NCI-H2107 treated with DMSO at 0.1 percent for 48 hours (cell line): ENCODE results near the gene CAND2.
"Not testable (repeated sequence)": the region's sequence is repeated elsewhere in the genome, so short reads cannot be mapped to it uniquely, and the experiment has no call there.

Experiments
- DNase-seq: peaks from one replicate; lab custom pipeline; 2025; ENCODE audit not compliant: unreplicated experiment; lab: John Stamatoyannopoulos, UW

CAND2 gene

DNA sequence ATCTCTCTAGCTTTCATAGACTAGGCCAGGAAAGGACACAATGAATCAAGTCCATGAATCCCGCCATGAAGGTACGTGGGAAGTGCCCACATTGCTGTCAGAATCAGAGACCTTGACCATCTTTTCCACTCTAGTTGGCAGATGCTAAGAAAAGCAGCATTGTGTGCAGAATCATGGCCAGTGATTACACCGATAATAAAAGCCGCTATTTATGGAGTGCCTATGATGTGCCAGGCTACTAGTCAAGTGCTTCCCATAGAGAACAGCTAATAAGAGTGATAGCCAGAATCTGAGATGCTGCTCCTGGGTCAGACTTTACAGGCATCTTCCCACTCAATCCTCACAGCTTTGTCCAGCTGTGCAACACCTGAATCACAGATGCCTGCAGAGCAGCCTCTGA, 58.1 kb downstream of the CAND2 start:
- DNase-seq, result no peak

GRCh38 chr3:12856626-12857025, 60.1 kb downstream of the CAND2 start:
- DNase-seq, result no peak

- no peak for DNase-seq
Observed at GRCh38 chr3:12859840-12860239, 63.4 kb downstream of the CAND2 start.

- DNase-seq, result no peak
Observed at GRCh38 chr3:12861611-12862010, 65.1 kb downstream of the CAND2 start.

DNA sequence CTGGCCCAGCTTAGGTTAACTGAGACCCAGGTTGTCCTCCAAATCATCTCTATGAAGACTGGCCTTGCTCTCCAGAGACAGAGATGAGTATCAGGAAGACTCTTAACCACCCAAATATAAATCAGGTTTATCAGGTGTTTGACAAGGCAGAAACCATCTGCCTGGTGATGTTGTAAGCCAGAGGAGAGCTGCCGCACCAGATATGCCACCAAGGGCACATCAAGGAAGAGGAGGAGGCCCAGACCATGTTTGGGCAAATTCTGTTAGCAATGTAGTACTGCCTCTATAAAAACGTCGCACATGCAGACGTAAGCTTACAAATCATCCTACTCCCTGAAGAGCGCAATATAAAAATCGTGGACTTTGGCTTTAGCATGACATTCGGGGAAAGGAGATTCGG, 65.9 kb downstream of the CAND2 start:
- no peak for DNase-seq

- DNase-seq, result no peak
Observed at GRCh38 chr3:12865271-12865670, 68.8 kb downstream of the CAND2 start.

DNA sequence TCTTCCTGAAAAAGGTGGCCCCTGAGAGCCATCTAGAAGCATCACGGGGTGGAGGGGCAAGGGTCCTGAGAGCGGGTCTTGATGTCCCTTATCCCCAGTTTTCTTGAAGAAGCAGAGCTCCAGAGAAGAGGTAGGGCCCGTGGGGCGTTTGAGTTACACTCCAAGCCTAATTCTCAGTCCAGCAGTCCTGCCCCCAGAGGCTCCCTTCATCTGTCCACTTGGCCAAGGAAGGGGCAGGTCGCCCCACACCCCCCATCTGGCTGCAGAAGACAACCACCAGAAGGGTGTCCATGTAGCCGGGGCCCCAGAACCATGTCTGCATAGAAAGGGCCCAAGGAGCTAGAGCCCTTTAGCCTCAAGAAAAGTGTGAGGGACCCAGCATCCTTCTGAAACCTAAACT, 70.4 kb downstream of the CAND2 start:
- DNase-seq, result no peak

DNA sequence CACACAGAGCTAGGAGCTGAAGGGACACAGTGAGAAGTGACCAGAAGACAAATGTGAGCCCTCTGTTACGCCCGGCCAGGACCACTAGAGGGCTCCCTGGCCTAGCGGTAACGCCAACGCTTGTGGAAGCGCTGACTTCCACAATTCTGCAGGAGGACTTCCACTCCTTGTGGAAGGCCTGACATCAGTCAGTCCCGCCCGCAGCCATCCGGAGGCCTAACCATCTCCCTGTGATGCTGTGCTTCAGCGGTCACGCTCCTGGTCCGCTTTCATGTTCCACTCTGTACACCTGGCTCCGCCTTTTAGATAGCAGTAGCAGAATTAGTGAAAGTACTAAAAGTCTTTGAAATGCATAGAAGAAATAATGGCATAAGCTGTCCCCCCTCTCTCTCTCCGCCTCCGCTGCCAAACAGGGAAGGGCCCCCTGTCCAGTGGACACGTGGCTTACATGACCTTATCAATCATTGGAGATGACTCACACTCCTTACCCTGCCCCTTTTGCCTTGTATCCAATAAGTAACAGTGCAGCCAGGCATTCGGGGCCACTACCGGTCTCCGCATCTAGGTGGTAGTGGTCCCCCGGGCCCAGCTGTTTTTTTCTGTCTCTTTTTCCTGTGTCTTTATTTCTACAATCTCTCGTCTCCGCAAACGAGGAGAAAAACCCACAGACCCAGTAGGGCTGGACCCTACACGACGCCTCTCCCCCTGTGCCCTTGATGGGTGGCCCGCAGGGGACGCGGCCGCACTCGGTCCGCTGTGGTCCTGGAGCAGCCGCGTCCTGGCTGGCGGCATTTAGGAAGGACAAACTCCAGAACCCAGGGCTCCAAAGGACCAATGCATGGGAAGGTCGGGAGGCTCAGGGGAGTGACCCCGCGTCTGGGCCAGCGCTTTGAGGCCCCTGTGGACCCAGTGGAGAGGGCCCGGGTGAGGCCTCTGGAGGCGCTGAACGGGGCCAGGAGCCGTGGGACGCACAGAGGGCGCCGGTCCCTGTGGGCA, 71.9 kb downstream of the CAND2 start:
- DNase-seq, result peak; percentile 12

DNA sequence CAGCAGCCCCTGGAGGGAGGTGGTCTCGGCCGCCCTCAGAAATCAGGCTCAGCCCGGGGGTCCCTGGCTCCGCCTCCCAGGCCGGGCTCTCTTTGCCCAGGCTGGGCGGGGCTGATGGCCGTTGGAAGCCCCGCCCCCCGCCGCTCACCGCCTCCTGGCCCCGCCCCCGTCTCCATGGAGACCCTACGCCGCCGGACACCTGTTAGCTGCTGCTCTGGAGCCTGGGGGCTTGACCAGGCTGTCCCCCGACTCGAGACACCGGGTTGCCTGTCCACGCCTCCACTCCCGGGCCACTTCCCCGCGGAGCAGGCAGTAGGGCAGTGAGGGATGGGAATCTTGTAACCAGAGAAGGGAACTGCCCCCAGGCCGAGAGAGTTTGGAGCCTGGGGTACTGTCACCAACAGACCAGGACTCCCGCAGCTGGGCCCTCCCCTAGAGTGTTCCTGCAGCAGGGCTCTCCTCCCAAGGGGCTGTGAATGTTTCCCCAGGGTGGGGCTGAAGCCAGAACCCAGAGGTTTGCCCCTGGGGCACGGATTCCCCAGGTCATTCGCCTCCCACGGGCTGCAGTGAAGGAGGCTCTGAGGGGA, 72.6 kb downstream of the CAND2 start:
- DNase-seq, result no peak

- no peak for DNase-seq
Observed at GRCh38 chr3:12870942-12871341, 74.5 kb downstream of the CAND2 start.

- peak; percentile 11 for DNase-seq
Observed at GRCh38 chr3:12871404-12871983, 75.0 kb downstream of the CAND2 start.

DNA sequence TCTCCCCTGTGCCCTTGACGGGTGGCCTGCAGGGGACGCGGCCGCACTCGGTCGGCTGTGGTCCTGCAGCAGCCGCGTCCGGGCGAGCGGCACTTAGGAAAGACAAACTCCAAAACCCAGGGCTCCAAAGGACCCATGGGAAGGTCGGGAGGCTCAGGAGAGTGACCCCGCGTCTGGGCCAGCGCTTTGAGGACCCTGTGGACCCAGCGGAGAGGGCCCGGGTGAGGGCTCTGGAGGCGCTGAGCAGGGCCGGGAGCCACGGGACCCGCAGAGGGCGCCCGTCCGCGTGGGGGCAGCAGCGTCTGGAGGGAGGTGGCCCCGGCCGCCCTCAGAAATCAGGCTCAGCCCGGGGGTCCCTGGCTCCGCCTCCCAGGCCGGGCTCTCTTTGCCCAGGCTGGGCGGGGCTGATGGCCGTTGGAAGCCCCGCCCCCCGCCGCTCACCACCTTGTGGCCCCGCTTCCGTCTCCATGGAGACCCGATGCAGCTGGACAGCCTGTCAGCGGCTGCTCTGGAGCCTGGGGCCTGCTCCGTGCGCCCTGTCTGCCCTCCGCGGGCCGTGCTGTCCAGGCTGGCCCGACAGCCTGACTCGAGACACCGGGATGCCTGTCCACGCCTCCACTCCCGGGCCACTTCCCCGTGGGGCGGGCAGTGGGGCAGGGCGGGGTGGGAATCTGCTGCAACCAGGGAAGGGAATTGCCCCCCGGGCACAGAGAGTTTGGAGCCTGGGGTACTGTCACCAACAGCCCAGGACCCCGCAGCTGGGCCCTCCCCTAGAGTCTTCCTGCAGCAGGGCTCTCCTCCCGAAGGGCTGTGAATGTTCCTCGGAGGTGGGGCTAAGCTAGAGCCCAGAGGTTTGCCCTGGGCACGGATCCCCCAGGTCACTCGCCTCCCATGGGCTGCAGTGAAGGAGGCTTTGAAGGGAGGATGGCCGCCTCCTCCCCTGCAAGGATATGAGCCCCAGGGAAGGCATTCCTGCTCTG, 79.7 kb downstream of the CAND2 start:
- DNase-seq, result no peak

DNA sequence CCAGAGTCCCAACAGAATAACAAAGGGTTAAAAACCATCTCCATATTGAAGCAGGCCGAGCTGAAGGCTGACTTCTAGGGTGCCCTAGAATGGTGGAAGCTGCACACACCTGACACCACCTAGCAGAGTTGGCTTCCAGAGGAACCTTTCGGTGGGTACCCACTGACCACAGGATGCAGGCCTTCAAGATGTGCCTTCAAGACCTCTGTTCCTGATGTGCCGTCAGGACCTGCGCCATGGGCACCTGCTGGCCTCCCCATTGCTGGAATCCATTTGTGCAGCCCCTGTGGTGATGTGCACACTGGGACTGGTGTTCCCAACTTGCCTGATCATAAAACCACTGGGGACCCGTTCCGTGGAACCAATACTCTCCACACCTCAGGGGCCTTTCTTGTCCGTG, 80.6 kb downstream of the CAND2 start:
- no peak for DNase-seq

DNA sequence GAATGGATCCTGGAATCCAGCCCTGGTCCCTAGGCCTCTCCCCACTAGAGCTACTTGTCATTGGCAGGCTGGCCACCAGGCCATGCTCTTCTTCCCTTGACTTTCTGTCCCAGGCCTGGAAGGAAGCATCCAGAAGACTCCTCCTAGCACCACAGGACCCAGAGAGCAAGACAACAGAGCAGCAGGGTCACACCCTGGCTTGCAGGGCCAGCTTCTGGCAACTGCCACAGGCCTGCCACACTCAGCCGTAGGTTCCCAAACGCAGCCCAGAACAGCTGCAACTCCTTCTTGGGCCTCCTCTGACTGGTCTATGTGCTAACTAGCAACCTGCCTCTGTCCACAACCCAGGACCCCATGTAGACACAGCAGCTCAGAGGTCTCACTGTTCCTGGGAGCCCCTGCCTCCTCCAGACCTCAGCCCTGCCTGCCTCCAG, 81.7 kb downstream of the CAND2 start:
- DNase-seq, result no peak

- DNase-seq, result not testable (repeated sequence)
Observed at GRCh38 chr3:12878758-12879157, 82.3 kb downstream of the CAND2 start.

- no peak for DNase-seq
Observed at GRCh38 chr3:12879191-12879815, 82.8 kb downstream of the CAND2 start.

GRCh38 chr3:12881858-12882257, 85.4 kb downstream of the CAND2 start:
- DNase-seq, result not testable (repeated sequence)

DNA sequence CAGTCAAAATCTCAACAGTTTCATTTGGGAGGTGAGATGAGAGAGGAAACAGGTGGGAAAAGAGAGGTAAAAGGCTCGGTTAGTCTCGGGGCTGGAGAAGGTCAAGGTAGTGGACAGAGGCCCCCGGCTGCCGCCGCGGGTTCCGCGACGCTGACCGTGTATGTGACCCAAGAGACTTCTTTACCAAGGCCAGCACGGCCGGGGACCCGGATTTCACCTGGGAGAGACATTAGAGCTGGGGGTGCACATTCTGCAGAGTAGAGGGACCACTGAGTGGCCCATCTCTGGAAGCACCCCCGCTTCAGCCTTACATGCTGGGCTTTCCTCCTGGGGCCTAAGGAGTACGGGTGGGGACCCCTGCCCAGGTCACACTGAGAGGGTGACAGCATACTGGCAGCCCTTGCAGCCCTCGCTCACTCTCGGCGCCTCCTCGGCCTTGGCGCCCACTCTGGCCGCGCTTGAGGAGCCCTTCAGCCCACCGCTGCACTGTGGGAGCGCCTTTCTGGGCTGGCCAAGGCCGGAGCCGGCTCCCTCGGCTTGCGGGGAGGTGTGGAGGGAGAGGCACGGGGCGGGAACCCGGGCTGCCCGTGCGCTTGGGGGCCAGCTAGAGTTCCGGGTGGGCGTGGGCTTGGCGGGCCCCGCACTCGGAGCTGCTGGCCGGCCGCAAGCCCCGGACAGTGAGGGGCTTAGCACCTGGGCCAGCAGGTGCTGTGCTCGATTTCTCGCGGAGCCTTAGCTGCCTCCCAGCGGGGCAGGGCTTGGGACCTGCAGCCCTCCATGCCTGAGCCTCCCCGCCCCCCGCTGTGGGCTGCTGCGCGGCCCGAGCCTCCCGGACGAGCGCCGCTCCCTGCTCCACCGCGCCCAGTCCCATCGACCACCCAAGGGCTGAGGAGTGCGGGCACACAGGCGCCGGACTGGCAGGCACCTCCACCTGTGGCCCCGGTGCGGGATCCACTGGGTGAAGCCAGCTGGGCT, 86.1 kb downstream of the CAND2 start:
- DNase-seq, result no peak

GRCh38 chr3:12884186-12884680, 87.8 kb downstream of the CAND2 start:
- no peak for DNase-seq
